ENCODE measurements around the gene LRMDA.

LRMDA gene

DNA sequence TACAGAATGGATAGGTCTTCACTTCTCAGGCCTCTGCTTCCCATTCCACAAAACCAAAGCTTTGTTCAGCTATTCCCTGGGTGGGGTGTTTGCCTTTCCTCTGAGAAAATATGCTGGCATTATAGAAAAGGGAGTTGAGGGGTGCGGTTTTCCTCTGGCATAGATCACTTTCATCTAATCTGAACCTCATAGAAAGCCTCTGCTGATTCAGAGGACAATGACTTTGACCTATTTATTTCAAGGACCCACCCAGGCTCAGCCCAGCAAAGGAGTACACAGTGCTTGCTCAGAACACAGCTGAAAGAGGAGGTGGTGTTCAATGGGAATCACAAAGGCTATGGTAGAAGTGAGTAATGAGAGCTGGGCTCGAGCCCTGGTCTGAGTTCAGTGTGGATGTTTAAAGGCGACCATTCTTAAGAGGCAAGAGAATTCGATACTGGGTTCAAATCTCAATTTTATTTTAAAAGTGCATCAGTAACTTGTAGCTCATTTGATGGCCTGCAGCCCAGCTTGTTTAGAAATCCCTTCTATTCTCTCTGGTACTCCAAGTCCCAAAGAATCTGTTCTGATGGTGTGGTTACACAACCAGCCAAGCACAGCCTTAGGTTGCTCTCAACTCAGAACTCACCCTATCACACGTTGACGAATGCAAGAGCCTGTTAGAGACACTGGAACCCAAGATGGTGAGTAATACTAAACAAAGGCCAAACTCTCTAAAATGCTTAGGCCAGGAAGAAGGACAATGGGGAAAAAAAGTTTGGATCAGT lies 1012.8 kb downstream of the LRMDA start:
- no peak for DNase-seq (ENCODE audit: low read depth)

GRCh38 chr10:76447578-76447977 lies 1016.2 kb downstream of the LRMDA start:
- DNase-seq (ENCODE audit: low read depth), result no peak

GRCh38 chr10:76451911-76452310 lies 1020.5 kb downstream of the LRMDA start:
- no peak for DNase-seq (ENCODE audit: low read depth)

DNA sequence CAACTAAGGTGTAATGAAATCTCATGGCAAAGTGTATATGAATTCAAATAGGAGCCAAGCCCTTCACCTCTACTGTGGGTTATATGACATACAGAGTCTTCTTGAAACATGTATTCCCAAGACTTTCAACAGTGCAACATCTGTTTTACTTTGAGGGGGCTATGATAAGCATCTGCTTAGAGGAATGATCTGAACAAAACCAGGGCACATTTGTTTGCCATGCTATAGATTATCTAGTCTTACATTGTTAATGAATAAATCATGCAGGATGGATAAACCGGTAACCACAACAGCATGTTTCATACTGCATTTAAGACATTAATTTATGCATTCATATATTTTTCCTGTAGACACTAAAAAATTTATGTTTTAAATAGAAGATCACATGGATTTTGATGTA lies 1021.9 kb downstream of the LRMDA start:
- DNase-seq (ENCODE audit: low read depth), result no peak

- DNase-seq (ENCODE audit: low read depth), result no peak
Observed at GRCh38 chr10:76453997-76454396, 1022.6 kb downstream of the LRMDA start.

- no peak for DNase-seq (ENCODE audit: low read depth)
Observed at GRCh38 chr10:76454506-76455140, 1023.2 kb downstream of the LRMDA start.

- DNase-seq (ENCODE audit: low read depth), result no peak
Observed at GRCh38 chr10:76456197-76456596, 1024.8 kb downstream of the LRMDA start.

- DNase-seq (ENCODE audit: low read depth), result no peak
Observed at GRCh38 chr10:76459016-76459730, 1027.7 kb downstream of the LRMDA start.

DNA sequence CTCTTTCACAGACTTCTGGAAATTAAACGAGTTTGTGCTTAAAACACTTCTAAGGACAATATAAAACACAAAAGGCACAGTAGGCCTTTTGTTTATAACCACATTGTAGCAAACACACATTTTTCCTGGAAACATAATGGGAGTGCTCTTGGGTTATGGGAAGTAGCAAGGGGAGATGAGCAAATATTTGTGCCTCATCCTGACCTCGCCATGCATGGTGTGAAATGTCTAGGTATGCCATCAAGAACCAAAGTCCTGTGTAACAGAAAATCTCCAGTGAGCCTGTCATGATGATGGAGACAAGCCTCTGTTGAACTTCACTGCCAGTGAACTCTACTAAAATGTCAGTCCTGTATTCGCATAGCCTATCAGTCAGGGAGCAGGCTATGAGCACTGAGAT lies 1029.6 kb downstream of the LRMDA start:
- DNase-seq (ENCODE audit: low read depth), result no peak

- no peak for DNase-seq (ENCODE audit: low read depth)
Observed at GRCh38 chr10:76463111-76463510, 1031.7 kb downstream of the LRMDA start.

DNA sequence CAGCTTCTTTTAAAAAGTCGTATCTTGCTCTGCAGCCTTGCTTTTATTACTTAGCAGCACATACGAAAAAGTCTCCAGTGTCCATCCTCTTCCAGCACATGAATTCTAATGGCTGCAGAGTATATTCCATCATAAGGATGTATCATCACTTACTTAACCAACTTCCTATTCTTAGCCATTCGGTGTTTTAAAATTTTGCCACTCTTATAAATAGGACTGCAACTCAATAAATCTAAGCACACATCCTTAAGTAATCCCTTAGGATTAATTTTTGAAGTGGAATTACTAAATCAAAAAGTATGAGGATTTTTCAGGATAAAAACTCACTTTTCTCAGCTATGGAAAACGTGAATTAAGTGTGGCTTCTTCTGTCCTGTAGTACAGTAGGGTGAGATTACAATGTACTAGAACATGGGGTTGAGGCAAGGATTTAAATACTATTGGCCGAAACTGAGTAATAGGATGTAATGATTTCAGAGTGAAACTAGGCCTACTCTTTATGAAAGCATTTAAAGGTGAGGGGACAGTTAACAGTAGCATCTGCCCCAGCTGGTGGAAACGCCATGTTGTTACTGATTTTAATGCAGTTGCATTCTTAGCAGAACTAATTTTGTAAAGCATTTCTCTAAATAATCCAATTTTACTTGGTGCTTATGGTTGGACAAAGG lies 1035.5 kb downstream of the LRMDA start:
- DNase-seq (ENCODE audit: low read depth), result no peak

GRCh38 chr10:76469675-76470074 lies 1038.3 kb downstream of the LRMDA start:
- DNase-seq (ENCODE audit: low read depth), result no peak

GRCh38 chr10:76479103-76479790 lies 1047.8 kb downstream of the LRMDA start:
- no peak for DNase-seq (ENCODE audit: low read depth)

DNA sequence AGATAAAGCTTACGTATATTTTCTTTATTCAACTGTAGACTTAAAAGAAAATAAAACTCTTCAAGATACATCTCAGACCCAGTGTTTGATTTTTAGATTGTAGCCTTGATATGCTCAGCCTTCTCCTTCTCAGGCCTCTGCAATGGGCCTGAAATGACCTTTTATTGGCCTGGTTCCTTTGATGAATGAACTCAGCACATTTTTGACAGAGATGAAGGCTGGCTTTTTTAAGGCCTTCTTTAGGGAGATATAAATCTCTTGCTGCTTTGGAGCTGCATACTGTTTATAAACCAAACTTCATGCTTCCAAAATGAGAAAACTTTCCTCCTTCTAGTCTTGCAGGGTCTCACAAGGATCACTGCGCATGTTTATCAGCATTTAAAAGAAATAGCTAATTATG lies 1049.8 kb downstream of the LRMDA start:
- no peak for DNase-seq (ENCODE audit: low read depth)

- DNase-seq (ENCODE audit: low read depth), result no peak
Observed at GRCh38 chr10:76487582-76487981, 1056.2 kb downstream of the LRMDA start.

GRCh38 chr10:76488602-76489001 lies 1057.2 kb downstream of the LRMDA start:
- DNase-seq (ENCODE audit: low read depth), result no peak

DNA sequence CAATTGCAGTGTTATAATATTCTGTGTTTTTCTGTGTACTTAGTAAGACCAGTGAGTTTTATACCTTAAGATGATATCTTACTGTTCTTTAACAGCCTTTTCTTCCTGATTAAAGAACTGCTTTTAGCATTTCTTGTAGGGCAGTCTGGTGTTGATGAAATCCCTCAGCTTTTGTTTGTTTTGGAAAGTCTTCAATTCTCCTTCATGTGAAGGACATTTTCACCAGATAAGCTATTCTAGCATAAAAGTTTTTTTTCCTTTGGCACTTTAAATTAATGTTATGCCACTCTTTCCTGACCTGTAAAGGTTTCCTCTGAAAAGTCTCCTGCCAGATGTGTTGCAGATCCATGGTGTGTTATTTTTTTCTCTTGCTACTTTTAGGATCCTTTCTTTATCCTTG lies 1059.8 kb downstream of the LRMDA start:
- no peak for DNase-seq (ENCODE audit: low read depth)

DNA sequence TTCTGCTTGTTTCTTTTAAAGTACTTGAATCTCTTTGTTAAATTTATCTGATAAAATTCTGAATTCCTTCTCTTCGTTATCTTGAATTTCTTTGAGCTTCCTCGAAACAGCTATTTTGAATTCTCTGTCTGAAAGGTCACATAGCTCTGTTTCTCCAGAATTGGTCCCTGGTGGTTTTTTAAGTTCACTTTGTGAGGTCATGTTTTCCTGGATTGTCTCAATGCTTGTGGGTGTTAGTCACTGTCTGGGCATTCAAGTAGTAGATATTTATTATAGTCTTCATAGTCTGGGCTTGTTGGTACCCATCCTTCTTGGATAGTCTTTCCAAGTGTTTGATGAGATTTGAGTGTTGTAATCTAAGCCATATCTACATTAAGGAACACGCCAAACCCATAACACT lies 1060.6 kb downstream of the LRMDA start:
- no peak for DNase-seq (ENCODE audit: low read depth)

GRCh38 chr10:76492678-76493472 lies 1061.5 kb downstream of the LRMDA start:
- DNase-seq (ENCODE audit: low read depth), result no peak

- no peak for DNase-seq (ENCODE audit: low read depth)
Observed at GRCh38 chr10:76497666-76498065, 1066.2 kb downstream of the LRMDA start.

DNA sequence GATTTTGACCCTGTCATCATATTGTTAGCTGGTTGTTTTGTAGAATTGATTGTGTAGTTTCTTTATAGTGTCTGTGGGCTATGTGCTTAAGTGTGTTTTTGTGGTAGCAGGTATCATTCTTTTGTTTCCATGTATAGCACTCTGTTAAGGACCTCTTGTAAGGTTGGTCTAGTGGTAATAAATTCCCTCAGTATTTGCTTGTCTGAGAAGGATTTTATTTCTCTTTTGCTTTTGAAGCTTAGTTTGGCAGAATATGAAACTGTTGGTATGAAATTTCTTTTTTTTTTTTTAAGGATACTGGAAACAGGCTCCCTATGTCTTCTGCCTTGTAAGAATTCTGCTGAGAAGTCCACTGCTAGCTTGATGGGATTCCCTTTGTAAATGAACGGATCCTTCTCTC lies 1073.4 kb downstream of the LRMDA start:
- no peak for DNase-seq (ENCODE audit: low read depth)
